ENCODE results near the gene NISCH.

The NISCH gene

GRCh38 chr3:52455283-52456168 lies at the start of gene NISCH:
Gene NISCH (plus strand): TSS chr3:52455604. CDS start chr3:52455642, 38 bp downstream.
- DNase-seq (ENCODE audit: low read depth) = peak; percentile 97

DNA sequence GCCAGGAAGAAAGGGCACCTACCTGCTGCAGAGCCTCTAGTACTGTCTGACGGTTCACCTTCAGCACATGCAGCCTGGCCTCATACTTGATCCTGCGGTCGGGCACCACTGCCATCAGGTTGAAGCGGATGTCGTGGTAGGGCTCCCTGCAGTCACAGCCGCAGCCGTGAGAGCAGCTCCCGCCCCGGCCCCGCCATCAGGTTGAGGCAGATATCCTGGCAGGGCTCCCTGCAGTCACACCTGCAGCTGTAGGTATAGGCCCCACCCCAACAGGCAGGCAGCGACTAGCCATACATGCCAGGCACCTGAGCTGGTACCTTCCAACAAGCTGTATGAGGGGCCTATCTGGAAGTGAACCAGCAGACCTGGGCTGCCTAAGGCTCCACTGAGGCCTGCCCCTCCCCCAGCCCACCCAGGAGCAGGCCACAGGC lies 49.2 kb upstream of the NISCH start:
- DNase-seq (ENCODE audit: low read depth) = no peak

- no peak for DNase-seq (ENCODE audit: low read depth)
These were observed 48.5 kb upstream of the NISCH start for GRCh38 chr3:52406791-52407510.

GRCh38 chr3:52407779-52408178 lies 47.6 kb upstream of the NISCH start:
- DNase-seq (ENCODE audit: low read depth) = no peak

DNA sequence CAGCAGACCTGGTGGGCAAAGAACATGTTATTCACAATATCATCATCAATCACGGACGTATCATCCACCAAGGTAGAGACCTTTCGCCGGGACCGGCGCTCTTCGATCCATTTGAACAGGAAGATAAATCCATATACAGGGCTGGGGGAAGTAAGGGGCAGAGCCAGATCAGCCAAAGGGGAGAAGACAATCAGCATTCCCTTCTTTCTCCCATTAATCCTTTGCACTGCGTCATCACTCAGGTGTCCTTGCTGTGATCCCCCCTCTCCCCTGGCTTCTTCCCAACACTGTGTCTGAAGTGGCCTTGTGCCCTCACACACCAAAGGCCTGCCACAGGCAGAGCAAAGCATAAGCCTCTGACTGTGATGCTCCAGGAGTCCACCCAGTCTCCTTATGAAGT lies 46.9 kb upstream of the NISCH start:
- DNase-seq (ENCODE audit: low read depth) = no peak

GRCh38 chr3:52415800-52416199 lies 39.6 kb upstream of the NISCH start:
- DNase-seq (ENCODE audit: low read depth) = no peak

GRCh38 chr3:52420388-52420787 lies 35.0 kb upstream of the NISCH start:
- no peak for DNase-seq (ENCODE audit: low read depth)

DNA sequence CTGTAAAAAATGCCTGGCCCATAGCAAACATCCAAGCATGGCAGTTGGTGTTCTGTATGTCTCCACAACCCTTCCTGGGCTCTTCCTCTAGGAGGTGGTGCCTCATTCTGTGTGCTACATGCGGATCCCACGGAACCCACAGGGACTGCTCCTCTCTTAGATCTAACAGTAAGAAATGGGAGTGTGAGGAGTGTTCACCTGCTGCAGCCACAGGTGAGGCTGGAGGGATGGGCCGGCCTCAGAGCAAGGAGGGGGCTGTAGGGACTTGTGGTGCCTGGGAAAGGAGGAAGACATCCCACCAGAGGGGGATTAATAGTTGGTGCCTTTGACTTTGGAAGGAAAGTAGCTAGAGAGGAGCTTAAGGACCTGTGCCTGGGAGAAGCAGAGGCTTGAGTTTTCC lies 32.7 kb upstream of the NISCH start:
- DNase-seq (ENCODE audit: low read depth) = no peak

- DNase-seq (ENCODE audit: low read depth) = no peak
These were observed 32.2 kb upstream of the NISCH start for GRCh38 chr3:52423173-52423572.

GRCh38 chr3:52428151-52429005 lies 27.0 kb upstream of the NISCH start:
- DNase-seq (ENCODE audit: low read depth) = no peak

- DNase-seq (ENCODE audit: low read depth) = no peak
These were observed 26.4 kb upstream of the NISCH start for GRCh38 chr3:52429031-52429430.

DNA sequence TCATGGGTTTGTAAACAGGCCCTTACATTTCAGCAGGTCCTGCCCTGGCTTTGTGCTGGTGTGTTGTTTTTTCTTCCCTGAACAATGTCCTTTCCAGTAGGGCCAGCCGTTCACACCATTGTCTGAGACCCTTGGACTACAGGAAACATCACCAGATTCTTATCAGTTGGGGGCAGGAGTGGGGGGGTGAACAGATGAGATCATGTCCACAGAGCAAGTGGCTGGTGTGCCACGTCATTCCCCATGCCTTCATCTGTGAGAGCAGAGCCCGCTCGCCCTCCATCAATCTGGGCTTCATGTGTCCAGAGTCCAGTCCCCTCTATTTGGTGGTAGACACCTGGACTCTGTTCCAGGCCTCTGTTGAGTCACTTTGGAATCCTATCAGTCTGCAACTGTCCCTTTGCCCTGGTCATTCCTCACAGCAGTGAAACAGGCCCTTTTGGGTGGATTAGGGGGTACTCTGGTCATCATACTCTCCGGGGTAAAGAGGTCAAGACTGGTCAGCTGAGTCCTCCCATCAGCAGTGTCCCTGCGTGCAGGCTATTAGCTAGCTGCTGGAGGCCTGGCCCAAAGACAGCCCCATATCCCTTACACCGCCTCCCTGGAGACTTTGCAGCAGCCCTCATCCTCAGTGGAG lies 25.5 kb upstream of the NISCH start:
- DNase-seq (ENCODE audit: low read depth) = no peak

DNA sequence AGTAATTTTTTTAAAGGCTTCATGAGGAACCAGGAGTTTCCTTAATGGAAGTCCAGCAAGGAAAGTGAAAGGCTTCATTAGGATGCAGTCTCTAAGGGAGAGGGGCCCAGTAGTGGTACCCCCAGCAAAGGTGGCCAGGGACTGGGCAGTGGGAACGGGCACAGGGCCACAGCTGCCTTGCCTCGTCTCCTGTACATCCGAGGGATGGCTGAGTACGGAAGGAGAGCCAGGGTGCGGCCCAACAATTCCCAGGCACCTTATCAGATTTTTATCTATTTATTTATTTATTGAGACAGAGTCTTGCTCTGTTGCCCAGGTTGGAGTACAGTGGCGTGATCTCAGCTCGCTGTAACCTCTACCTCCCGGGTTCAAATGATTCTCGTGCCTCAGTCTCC lies 25.0 kb upstream of the NISCH start:
- DNase-seq (ENCODE audit: low read depth) = no peak

DNA sequence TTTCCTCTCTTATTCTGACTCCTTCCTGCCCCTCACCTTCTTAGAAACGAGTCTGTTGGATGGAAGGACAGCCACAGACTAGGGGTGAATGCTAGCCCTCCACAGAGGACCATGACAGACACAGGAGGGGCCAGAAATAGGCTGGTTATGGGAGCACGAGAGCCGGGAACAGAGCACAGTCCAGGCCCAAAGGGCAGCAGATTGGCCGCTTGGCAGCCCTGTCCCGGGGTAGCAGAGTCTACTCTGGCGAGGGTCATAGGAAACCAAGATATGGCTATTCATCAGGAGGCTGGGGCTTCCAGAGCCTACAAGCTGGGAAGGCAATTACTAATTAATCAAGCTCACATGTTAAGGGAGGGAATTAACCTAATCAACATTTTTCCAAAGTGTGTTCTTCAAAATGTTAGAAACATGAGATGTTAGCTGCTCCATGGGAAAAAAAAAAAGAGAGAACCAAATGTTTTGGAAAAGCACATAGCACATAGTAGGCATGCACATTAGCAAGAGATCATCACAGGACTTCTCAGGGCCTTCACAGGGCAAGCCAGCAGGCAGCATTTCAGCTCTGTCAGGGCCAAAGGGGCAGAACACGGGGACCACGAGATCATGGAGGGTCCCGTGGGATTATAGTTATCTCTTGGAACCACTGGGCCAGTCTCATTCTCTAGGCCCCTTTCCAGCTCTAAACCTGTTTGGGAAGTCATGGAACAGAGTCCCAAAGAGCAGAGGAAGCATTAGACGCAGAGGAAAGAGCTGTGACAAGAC lies 23.8 kb upstream of the NISCH start:
- no peak for DNase-seq (ENCODE audit: low read depth)

DNA sequence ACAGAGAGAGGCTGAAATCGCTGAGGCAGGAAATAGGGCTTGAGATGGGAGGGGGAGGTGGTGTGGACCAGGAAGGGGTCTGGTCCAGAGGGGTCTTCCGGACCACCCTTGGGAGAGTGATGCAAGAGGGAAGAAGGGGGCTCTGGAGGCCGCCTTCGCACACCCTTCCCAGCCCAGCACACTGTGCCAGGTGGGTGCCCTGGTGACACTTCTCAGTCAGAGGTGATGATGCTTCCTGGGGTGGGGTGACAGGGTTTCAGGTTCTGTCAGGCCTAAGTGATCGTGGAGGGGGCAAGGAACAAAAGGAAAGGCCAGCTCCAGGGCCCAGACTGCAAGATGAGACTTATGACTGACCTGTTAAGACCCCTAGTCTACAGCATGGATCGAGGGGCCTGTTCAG lies 23.2 kb upstream of the NISCH start:
- DNase-seq (ENCODE audit: low read depth) = no peak

GRCh38 chr3:52432691-52433141 lies 22.7 kb upstream of the NISCH start:
- no peak for DNase-seq (ENCODE audit: low read depth)

- no peak for DNase-seq (ENCODE audit: low read depth)
These were observed 21.9 kb upstream of the NISCH start for GRCh38 chr3:52433328-52433995.

DNA sequence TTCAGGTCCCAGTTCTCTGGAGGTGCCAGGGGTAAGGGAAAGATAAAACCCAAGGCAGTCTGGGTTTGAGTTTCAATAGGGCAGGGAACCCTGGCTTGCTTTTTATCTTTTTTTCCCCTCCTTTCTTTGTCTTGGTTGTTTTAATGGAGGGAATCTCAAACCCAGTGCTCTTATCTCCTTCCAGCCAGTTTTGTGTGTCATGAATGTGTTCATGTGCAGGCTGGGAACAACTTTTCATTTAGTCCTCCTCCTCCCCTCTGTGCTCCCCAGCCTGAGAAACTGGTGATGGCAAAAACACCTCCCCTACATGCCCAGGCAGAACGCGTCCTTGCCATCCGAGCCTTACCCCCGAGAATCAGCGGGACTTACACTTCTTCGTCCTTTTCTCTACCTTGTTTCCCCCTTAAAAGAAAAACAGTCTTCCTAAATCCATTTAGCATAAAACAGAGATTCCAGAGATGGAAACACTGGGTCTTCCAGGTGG lies 21.4 kb upstream of the NISCH start:
- DNase-seq (ENCODE audit: low read depth) = no peak

GRCh38 chr3:52434491-52435115 lies 20.8 kb upstream of the NISCH start:
- DNase-seq (ENCODE audit: low read depth) = no peak

All from activated T-helper 1 cell treated with Interleukin-2 at 50 U/mL for 16 hours (primary cell).